ENCODE data around the gene SRL. TPM values are rescaled to one million over a fixed set of nuclear protein-coding genes. Genes with fewer than 3 reads are reported as not detected.

Gene SRL
- total and polyA plus RNA-seq, 2 experiments from 2014 or later, result 1.1 TPM; not detected in 1

DNA sequence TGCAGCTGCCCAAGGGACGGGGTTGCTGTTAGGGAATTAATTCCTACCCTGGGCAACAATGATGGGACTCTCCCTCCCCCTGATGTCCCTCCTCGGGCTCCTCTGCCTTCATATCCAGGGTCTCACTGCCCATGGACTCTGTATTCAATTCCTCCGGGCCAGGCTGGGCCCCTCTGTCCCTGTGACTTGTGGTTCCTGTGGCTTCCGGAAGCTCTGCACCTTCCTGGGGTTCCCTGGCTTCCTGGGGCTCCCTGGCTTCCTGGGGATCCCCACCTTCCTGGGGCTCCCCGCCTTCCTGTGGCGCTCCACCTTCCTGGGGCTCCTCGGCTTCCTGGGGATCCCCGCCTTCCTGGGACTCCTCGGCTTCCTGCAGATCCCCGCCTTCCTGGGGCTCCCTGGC lies 35.2 kb downstream of the SRL start:
- no peak for DNase-seq (ENCODE audit: low spot score)
- WGBS (ENCODE audit: low lambda C conversion rate, missing lambda C conversion rate), result 91% methylated on average over 10 of the region's 10 CpGs
- H3K4me1 ChIP-seq (ENCODE audit: insufficient read depth), result no peaks in the 10 kb centered on the region
- H3K27me3 ChIP-seq, result no peaks in the 10 kb centered on the region
- H3K4me3 ChIP-seq, result no peak overlapping the region
- no peak overlapping the region for H2AFZ ChIP-seq
- H3K36me3 ChIP-seq (replicated peaks; ENCODE audit: insufficient read depth, low read depth), result no peaks in the 10 kb centered on the region
- no peaks in the 10 kb centered on the region for H3K79me2 ChIP-seq
- H3K9me3 ChIP-seq (ENCODE audit: low read depth), result no peaks in the 10 kb centered on the region
- H3K4me2 ChIP-seq, result no peak overlapping the region
- no peaks in the 10 kb centered on the region for H3K9me2 ChIP-seq (replicated peaks; ENCODE audit: insufficient read depth)
- no peak overlapping the region for H3K27ac ChIP-seq
- no peak for TF ChIP-seq EZH2phosphoT487 (IDR thresholded peaks at IDR 0.05; ENCODE audit: low read depth, severe bottlenecking, unreplicated experiment)
- no peak for TF ChIP-seq CTCF (IDR thresholded peaks at IDR 0.05; ENCODE audit: poor library complexity)
- H4K20me1 ChIP-seq (ENCODE audit: insufficient read depth, poor library complexity, severe bottlenecking), result no peaks in the 10 kb centered on the region

DNA sequence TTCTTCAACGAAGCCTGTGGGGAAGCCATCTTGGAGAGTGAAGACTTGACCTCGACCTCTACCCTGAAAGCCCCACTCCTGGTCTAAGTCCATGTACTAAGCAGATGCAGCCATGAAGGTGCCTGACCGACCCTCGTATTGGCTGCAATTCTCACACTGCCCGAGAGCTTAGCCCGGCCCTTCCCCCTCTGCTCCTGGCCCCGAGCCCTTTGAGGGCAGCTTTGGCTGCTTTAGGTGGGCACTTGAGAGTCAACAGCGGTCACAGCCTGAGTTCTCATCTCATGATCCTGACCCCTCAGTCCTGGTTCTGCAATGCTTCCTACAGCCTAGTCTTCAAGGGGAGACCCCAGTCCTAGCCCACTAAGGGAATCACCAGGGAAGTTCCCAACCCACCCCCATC lies 35.9 kb downstream of the SRL start:
- no peaks in the 10 kb centered on the region for H3K27me3 ChIP-seq

GRCh38 chr16:4204521-4204920 lies 37.4 kb downstream of the SRL start:
- TF ChIP-seq EZH2phosphoT487 (IDR thresholded peaks at IDR 0.05; ENCODE audit: low read depth, severe bottlenecking, unreplicated experiment), result no peak
- no peak for TF ChIP-seq CTCF (IDR thresholded peaks at IDR 0.05; ENCODE audit: poor library complexity)
- TF ChIP-seq EZH2 (IDR thresholded peaks at IDR 0.05; ENCODE audit: borderline replicate concordance), result no peak
- Histone ChIP-seq H3K36me3 (replicated peaks; ENCODE audit: insufficient read depth, low read depth) (no peaks in the 10 kb centered on the region), H3K27me3 (no peaks in the 10 kb centered on the region)

More for the DNA sequence above, 35.9 kb downstream of the SRL start:
- Histone ChIP-seq H3K4me1 (ENCODE audit: insufficient read depth) (no peaks in the 10 kb centered on the region), H3K4me3 (no peak overlapping the region), H3K9me3 (ENCODE audit: low read depth) (no peaks in the 10 kb centered on the region), H2AFZ (no peak overlapping the region), H4K20me1 (ENCODE audit: insufficient read depth, poor library complexity, severe bottlenecking) (no peaks in the 10 kb centered on the region), H3K36me3 (replicated peaks; ENCODE audit: insufficient read depth, low read depth) (no peaks in the 10 kb centered on the region), H3K4me2 (no peak overlapping the region), H3K27ac (no peak overlapping the region), H3K9me2 (replicated peaks; ENCODE audit: insufficient read depth) (no peaks in the 10 kb centered on the region), H3K79me2 (no peaks in the 10 kb centered on the region)
- no peak for DNase-seq (ENCODE audit: low spot score)
- WGBS (ENCODE audit: low lambda C conversion rate, missing lambda C conversion rate), result 84% methylated on average over 8 of the region's 8 CpGs
- TF ChIP-seq EZH2 (IDR thresholded peaks at IDR 0.05; ENCODE audit: borderline replicate concordance), result no peak

GRCh38 chr16:4203748-4204147 lies 38.1 kb downstream of the SRL start:
- no peak for TF ChIP-seq CTCF (IDR thresholded peaks at IDR 0.05; ENCODE audit: poor library complexity)
- TF ChIP-seq EZH2 (IDR thresholded peaks at IDR 0.05; ENCODE audit: borderline replicate concordance), result no peak
- no peak for TF ChIP-seq EZH2phosphoT487 (IDR thresholded peaks at IDR 0.05; ENCODE audit: low read depth, severe bottlenecking, unreplicated experiment)
- Histone ChIP-seq H3K36me3 (replicated peaks; ENCODE audit: insufficient read depth, low read depth) (no peaks in the 10 kb centered on the region), H3K79me2 (no peaks in the 10 kb centered on the region), H4K20me1 (ENCODE audit: insufficient read depth, poor library complexity, severe bottlenecking) (no peaks in the 10 kb centered on the region), H3K27ac (no peak overlapping the region), H3K9me3 (ENCODE audit: low read depth) (no peaks in the 10 kb centered on the region), H3K9me2 (replicated peaks; ENCODE audit: insufficient read depth) (no peaks in the 10 kb centered on the region), H3K4me2 (no peak overlapping the region), H2AFZ (no peak overlapping the region), H3K4me3 (no peak overlapping the region), H3K4me1 (ENCODE audit: insufficient read depth) (no peaks in the 10 kb centered on the region), H3K27me3 (no peaks in the 10 kb centered on the region)
- DNase-seq (ENCODE audit: low spot score), result no peak
- WGBS (ENCODE audit: low lambda C conversion rate, missing lambda C conversion rate), result 91% methylated on average over 11 of the region's 11 CpGs

More at GRCh38 chr16:4204521-4204920, 37.4 kb downstream of the SRL start:
- WGBS (ENCODE audit: low lambda C conversion rate, missing lambda C conversion rate), result 83% methylated on average over 9 of the region's 9 CpGs
- no peak overlapping the region for H3K4me3 ChIP-seq
- no peaks in the 10 kb centered on the region for H4K20me1 ChIP-seq (ENCODE audit: insufficient read depth, poor library complexity, severe bottlenecking)
- H3K27ac ChIP-seq, result no peak overlapping the region
- no peaks in the 10 kb centered on the region for H3K79me2 ChIP-seq
- H3K9me2 ChIP-seq (replicated peaks; ENCODE audit: insufficient read depth), result no peaks in the 10 kb centered on the region
- no peak for DNase-seq (ENCODE audit: low spot score)
- H2AFZ ChIP-seq, result no peak overlapping the region
- no peak overlapping the region for H3K4me2 ChIP-seq
- H3K4me1 ChIP-seq (ENCODE audit: insufficient read depth), result no peaks in the 10 kb centered on the region
- H3K9me3 ChIP-seq (ENCODE audit: low read depth), result no peaks in the 10 kb centered on the region

Measured in hepatocyte (in vitro differentiated cells).